Thymus (tissue), 11 donors: ENCODE data around the gene ZNF677. TPM values are rescaled to one million over a fixed set of nuclear protein-coding genes. Genes with fewer than 3 reads are reported as not detected.
"Not testable (repeated sequence)": the region's sequence is repeated elsewhere in the genome, so short reads cannot be mapped to it uniquely, and the experiment has no call there.

ENCODE experiments used
- DNase-seq, 9 donors: peaks; one replicate each; pipeline ENCODE4 v3.0.0-alpha.2; 2013; ENCODE audit warnings: low spot score in 9 of 9, low read depth in 6 of 9, missing footprints in 1 of 9
- H3K27ac ChIP-seq, 2 donors: one replicate each; pipeline ENCODE4 v1.5.1; 2013; ENCODE audit warnings: control low read depth in 1 of 2, low read depth in 1 of 2, low read length in 1 of 2, mild to moderate bottlenecking in 1 of 2, moderate library complexity in 1 of 2
- H3K27me3 ChIP-seq, 2 donors: one replicate each; pipeline ENCODE4 v1.5.1; 2013; ENCODE audit warnings: low read length in 1 of 2; ENCODE audit not compliant: control insufficient read depth in 2 of 2, insufficient read depth in 1 of 2
- H3K36me3 ChIP-seq, 2 donors: one replicate each; pipeline ENCODE4 v1.5.1; 2013; ENCODE audit warnings: low read length in 1 of 2, mild to moderate bottlenecking in 1 of 2, moderate library complexity in 1 of 2; ENCODE audit not compliant: control insufficient read depth in 2 of 2, insufficient read depth in 2 of 2
- H3K4me1 ChIP-seq, 2 donors: one replicate each; pipeline ENCODE4 v1.5.1; 2013; ENCODE audit warnings: low read length in 2 of 2; ENCODE audit not compliant: control insufficient read depth in 2 of 2, insufficient read depth in 2 of 2
- H3K4me3 ChIP-seq, 2 donors: one replicate each; pipeline ENCODE4 v1.5.1; 2013; ENCODE audit warnings: low read length in 2 of 2, control low read depth in 1 of 2, mild to moderate bottlenecking in 1 of 2
- H3K9me3 ChIP-seq, 2 donors: one replicate each; pipeline ENCODE4 v1.5.1; 2013; ENCODE audit warnings: low read length in 1 of 2, mild to moderate bottlenecking in 1 of 2; ENCODE audit not compliant: control insufficient read depth in 2 of 2, insufficient read depth in 1 of 2
- WGBS: extraction: QIAGEN DNeasy Blood & Tissue Kit; methylation state at CpG from one replicate; pipeline ENCODE4 v1.1.7; 2013; 5-methylcytosine and 5-hydroxymethylcytosine counted together
- polyA plus RNA-seq: library from polyadenylated mRNA; stranded (reverse); fragments of 200-250 nt; gene quantifications from one replicate; pipeline ENCODE4 v1.2.3, GENCODE V29; 2013
- total RNA-seq: library from RNA; stranded (reverse); fragments of 120-200 nt; gene quantifications from one replicate; pipeline ENCODE4 v1.2.4, GENCODE V29; 2013
- donor health status: healthy.

Gene ZNF677
- total and polyA plus RNA-seq, 2 donors = 12.8 to 13.2 TPM

- Histone ChIP-seq H3K9me3 (peaks cover 2 to 9% of the 10 kb centered on the region in 2 donors), H3K27ac (no peak overlapping the region), H3K4me3 (no peak overlapping the region), H3K27me3 (no peaks in the 10 kb centered on the region), H3K4me1 (no peaks in the 10 kb centered on the region), H3K36me3 (no peaks in the 10 kb centered on the region)
- no peak for DNase-seq
- 85% methylated on average over 9 of the region's 9 CpGs for WGBS
These were observed 17.4 kb upstream of the ZNF677 start for GRCh38 chr19:53272044-53272443.

GRCh38 chr19:53269861-53270260 is 15.2 kb upstream of the ZNF677 start:
- H3K27ac ChIP-seq, H3K36me3 ChIP-seq, DNase-seq, H3K9me3 ChIP-seq, H3K4me1 ChIP-seq, H3K27me3 ChIP-seq, H3K4me3 ChIP-seq: not testable (repeated sequence)
- WGBS = 95% methylated on average over 19 of the region's 27 CpGs

DNA sequence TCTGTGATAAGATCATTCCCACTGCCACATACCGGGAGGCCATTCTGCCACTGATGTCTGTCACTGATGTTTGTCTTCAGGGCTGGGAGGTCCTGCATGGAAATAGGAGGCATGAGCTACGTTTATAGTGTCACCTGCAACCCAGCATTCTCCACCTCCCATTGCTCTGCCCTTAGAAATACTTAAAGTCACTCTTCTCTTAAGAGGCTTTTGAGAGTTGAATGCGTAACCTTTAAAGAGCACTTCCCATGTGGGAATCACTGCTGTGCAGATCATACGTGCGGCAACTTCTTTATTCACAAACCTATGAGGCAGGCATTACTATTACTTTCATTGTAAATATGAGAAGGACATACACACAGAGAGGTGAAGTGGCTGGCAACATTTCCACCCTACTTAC is 12.9 kb upstream of the ZNF677 start, which contains the start of gene VN1R4:
VN1R4 (minus strand) TSS at position 101 of the 400 bp plus-strand sequence; CDS start at position 43, 58 bp downstream.
- H3K4me3 ChIP-seq, H3K27ac ChIP-seq, H3K36me3 ChIP-seq, H3K27me3 ChIP-seq, H3K9me3 ChIP-seq, DNase-seq, H3K4me1 ChIP-seq: not testable (repeated sequence)
- 95% methylated on average over 4 of the region's 5 CpGs for WGBS

DNA sequence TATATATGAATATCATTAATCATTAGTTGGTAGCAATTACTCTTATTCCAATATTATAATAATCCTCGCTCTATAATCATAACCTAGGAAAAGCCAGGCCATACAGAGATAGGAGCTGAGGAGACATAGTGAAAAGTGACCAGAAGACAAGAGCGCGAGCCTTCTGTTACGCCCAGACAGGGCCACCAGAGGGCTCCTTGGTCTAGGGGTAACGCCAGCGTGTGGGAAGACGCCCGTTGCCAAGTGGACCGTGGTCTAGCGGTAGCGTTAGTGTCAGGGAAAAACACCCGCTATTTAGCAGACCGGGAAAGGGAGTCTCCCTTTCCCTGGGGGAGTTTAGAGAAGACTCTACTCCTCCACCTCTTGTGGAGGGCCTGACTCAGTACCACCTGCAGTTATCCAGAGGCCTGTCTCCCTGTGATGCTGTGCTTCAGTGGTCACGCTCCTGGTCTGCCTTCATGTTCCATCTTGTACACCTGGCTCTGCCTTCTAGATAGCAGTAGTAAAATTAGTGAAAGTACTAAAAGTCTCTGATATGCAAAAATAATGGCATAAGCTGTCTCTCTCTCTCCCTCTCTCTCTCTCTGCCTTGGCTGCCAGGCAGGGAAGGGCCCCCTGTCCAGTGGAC is 3.2 kb upstream of the ZNF677 start, which contains the start of gene VN1R2:
VN1R2 (plus strand) TSS at position 578 of the 628 bp plus-strand sequence. CDS start 84 bp downstream, outside the sequence.
- DNase-seq, H3K27me3 ChIP-seq, H3K4me1 ChIP-seq, H3K4me3 ChIP-seq, H3K27ac ChIP-seq, H3K36me3 ChIP-seq: not testable (repeated sequence)
- WGBS = 75% methylated on average over 14 of the region's 14 CpGs
- peaks cover 7 to 25% of the 10 kb centered on the region in 2 donors for H3K9me3 ChIP-seq

DNA sequence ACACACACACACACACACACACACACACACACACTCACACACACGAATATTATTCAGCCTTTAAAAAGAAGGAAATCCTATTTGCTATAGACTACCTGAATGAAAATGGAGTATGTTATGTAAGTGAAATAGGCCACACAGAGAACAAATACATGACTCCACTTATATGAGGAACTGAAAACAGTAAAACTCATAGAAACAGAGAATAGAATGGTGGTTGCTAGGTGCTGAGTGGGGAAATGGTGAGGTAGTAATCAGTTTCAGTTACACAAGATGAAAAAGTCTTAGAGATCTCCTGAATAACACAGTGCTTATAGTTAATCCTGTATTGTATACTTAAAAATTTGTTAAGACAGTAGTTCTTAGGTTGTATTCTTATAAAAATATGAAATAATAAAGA is 8.2 kb downstream of the ZNF677 start:
- 86% methylated on average over 1 of the region's 1 CpG for WGBS
- H3K9me3 ChIP-seq = peaks cover 1 to 3% of the 10 kb centered on the region in 2 donors
- H3K27ac ChIP-seq = no peak overlapping the region
- no peaks in the 10 kb centered on the region for H3K4me1 ChIP-seq
- peaks cover 3 to 9% of the 10 kb centered on the region in 2 donors for H3K36me3 ChIP-seq
- H3K4me3 ChIP-seq = no peak overlapping the region
- no peaks in the 10 kb centered on the region for H3K27me3 ChIP-seq
- no peak for DNase-seq

GRCh38 chr19:53237114-53237777 is 17.4 kb downstream of the ZNF677 start:
- WGBS = 96% methylated on average over 4 of the region's 4 CpGs
- Histone ChIP-seq H3K27me3 (no peaks in the 10 kb centered on the region), H3K4me3 (no peak overlapping the region), H3K4me1 (no peaks in the 10 kb centered on the region), H3K27ac (no peak overlapping the region), H3K36me3 (peaks cover 2 to 3% of the 10 kb centered on the region in 2 donors), H3K9me3 (peaks cover 7 to 20% of the 10 kb centered on the region in 2 donors)
- DNase-seq = no peak

- no peaks in the 10 kb centered on the region for H3K36me3 ChIP-seq
- DNase-seq = no peak
- peaks cover 4 to 25% of the 10 kb centered on the region in 2 donors for H3K9me3 ChIP-seq
- no peaks in the 10 kb centered on the region for H3K4me1 ChIP-seq
- H3K27ac ChIP-seq = no peak overlapping the region
- 91% methylated on average over 14 of the region's 20 CpGs for WGBS
- H3K4me3 ChIP-seq = no peak overlapping the region
- no peaks in the 10 kb centered on the region for H3K27me3 ChIP-seq
These were observed 30.1 kb downstream of the ZNF677 start for GRCh38 chr19:53224606-53225005.

DNA sequence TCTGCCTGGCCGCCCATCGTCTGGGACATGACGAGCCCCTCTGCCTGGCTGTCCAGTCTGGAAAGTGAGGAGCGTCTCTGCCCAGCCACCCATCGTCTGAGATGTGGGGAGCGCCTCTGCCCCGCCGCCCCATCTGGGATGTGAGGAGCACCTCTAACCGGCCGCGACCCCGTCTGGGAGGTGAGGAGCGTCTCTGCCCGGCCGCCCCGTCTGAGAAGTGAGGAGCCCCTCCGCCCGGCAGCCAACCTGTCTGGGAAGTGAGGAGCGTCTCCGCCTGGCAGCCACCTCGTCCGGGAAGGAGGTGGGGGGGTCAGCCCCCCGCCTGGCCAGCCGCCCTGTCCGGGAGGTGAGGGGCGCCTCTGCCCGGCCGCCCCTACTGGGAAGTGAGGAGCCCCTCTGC is 32.0 kb downstream of the ZNF677 start:
- not testable (repeated sequence) for H3K4me3 ChIP-seq, H3K4me1 ChIP-seq, DNase-seq, H3K27me3 ChIP-seq, H3K36me3 ChIP-seq, H3K27ac ChIP-seq
- H3K9me3 ChIP-seq = peaks cover 4 to 25% of the 10 kb centered on the region in 2 donors
- 97% methylated on average over 27 of the region's 28 CpGs for WGBS

DNA sequence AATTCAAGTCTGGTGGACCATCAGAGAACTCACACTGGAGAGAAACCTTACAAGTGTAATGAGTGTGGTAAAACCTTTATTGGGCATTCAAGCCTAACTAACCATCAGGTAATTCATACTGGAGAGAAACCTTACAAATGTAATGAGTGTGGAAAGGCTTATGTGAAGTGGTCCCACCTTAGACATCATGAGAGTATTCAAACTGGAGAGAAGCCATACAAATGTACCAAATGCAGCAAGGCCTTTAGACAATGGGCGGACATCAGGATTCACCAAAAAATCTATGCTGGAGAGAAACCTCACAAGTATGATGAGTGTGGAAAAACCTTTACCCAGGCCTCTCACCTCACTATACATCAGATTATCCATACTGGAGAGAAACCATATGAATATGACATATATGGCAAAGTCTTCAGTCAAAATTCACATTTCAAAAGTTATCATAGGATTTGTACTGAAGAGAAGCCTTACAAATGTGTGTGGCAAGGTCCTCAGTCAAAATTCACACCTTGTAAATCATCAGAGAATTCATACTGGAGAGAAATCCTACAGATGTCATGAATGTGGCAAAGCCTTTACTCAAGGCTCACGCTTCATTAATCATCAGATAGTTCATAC is 41.9 kb downstream of the ZNF677 start:
- Histone ChIP-seq H3K36me3 (peaks cover 0 to 18% of the 10 kb centered on the region in 2 donors), H3K4me3 (no peak overlapping the region), H3K27ac (no peak overlapping the region), H3K4me1 (no peaks in the 10 kb centered on the region), H3K27me3 (no peaks in the 10 kb centered on the region), H3K9me3 (peaks cover 18 to 37% of the 10 kb centered on the region in 2 donors)
- no peak for DNase-seq
- WGBS = 99% methylated on average over 2 of the region's 2 CpGs
